Retinal pigment epithelial cell (primary cell): ENCODE results near the gene SLCO1C1.

Experiments used
- DNase-seq: peaks from one replicate; pipeline ENCODE4 v3.0.0-alpha.2; 2010; ENCODE audit warnings: low read depth
- H3K4me3 ChIP-seq: 2 replicates; pipeline ENCODE4 v1.5.1; 2011; ENCODE audit warnings: mild to moderate bottlenecking, low read length, control low read depth, moderate library complexity
- CTCF ChIP-seq: conservative IDR thresholded peaks from 2 replicates; pipeline ENCODE4 v1.5.1; 2011; ENCODE audit warnings: low read depth, low read length, control low read depth, inconsistent platforms

SLCO1C1 gene

GRCh38 chr12:20792971-20793370 is 97.8 kb downstream of the SLCO1C1 start:
- no peak for TF ChIP-seq CTCF
- no peak for DNase-seq
- no peak overlapping the region for H3K4me3 ChIP-seq

GRCh38 chr12:20798554-20798953 is 103.4 kb downstream of the SLCO1C1 start:
- no peak for TF ChIP-seq CTCF
- DNase-seq: peak; percentile 16
- no peak overlapping the region for H3K4me3 ChIP-seq

- no peak for DNase-seq
- no peak for TF ChIP-seq CTCF
- H3K4me3 ChIP-seq: no peak overlapping the region
Observed at GRCh38 chr12:20800160-20800559, 105.0 kb downstream of the SLCO1C1 start.

GRCh38 chr12:20801035-20801434 is 105.9 kb downstream of the SLCO1C1 start:
- no peak for TF ChIP-seq CTCF
- DNase-seq: no peak
- no peak overlapping the region for H3K4me3 ChIP-seq
